ENCODE results near the gene PEF1. TPM values are rescaled to one million over a fixed set of nuclear protein-coding genes. Genes with fewer than 3 reads are reported as not detected.

PEF1 gene
- total and polyA plus RNA-seq, 2 donors (not counting 1 experiment from before 2014, with no cell fraction given), result 36.7 to 49.4 TPM

Other genes starting within 250 kb of the PEF1 start
- gene SERINC2, start 231.7 kb downstream of the PEF1 start, total RNA-seq, result 0.32 and 1.4 TPM in 2 replicates
- 0.75 and 1.2 TPM in 2 replicates for gene SERINC2, start 231.7 kb downstream of the PEF1 start, polyA plus RNA-seq
- gene TINAGL1, start 68.4 kb downstream of the PEF1 start, total RNA-seq, result not detected in 2 replicates
- gene TINAGL1, start 68.4 kb downstream of the PEF1 start, polyA plus RNA-seq, result not detected in 2 replicates
- gene HCRTR1, start 27.2 kb downstream of the PEF1 start, total RNA-seq, result 0.22 TPM in 2 replicates
- gene HCRTR1, start 27.2 kb downstream of the PEF1 start, polyA plus RNA-seq, result not detected in 2 replicates
- gene COL16A1, start 59.1 kb upstream of the PEF1 start, total RNA-seq, result not detected in 2 replicates
- 0.07 TPM in 1 of 2 replicates, not detected in the other for gene COL16A1, start 59.1 kb upstream of the PEF1 start, polyA plus RNA-seq
- gene ADGRB2, start 119.5 kb upstream of the PEF1 start, total RNA-seq, result 1.6 and 1.9 TPM in 2 replicates
- gene ADGRB2, start 119.5 kb upstream of the PEF1 start, polyA plus RNA-seq, result 1.0 and 2.7 TPM in 2 replicates
- not detected in 2 replicates for gene SPOCD1, start 171.1 kb upstream of the PEF1 start, total RNA-seq
- gene SPOCD1, start 171.1 kb upstream of the PEF1 start, polyA plus RNA-seq, result 0.25 TPM in 1 of 2 replicates, not detected in the other